Measurements from ENCODE around the gene YARS1. TPM values are rescaled to one million over a fixed set of nuclear protein-coding genes. Genes with fewer than 3 reads are reported as not detected.

The YARS1 gene
- polyA plus RNA-seq, 1 donor = 78.6 TPM

DNA sequence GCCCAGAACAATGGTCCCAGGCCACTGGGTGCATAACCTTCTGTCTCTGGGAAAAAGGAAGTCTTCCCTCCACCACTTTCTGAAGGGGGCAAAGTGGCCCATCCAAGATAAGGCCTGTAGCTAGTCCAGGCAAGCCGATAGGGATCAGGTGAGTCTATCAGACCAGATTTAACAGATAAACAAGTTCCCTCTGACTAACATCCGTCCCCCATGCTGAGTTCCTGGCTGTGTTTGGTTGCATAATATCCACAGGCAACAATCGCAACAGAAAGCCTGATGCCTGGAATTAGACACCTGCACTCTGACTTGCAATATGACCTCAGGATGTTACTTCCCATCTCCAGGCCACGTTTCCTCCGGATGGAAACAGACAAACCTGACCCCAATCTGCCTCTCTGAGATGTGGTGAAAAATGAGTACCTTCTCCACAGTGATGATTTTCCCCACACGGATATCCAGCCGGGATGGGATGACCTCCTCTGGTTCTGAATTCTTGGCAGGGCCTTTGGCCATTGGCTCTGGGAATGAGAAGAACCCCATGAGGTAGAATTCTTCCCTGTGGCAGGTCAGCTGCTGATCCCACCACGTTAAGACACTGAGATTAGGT is 36.4 kb downstream of the YARS1 start:
- no peak for DNase-seq

DNA sequence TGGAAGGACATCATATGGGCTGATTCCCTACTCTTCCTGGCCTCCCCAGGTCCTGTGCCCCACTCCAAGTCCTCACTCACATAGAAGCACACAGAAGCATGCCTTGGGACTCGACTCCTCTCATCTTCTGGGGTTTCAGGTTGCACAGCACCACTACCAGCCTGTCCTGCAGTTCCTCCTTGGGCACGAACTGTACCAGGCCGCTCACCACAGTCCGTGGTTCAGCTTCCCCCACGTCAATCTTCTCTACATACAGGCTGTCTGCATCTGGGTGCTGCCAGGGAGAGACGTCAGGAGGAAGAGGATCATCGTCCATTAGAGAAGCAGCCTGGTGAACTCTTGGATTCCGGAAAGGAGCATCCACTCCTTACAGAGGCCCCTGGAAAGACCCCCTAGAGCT is 37.2 kb downstream of the YARS1 start:
- DNase-seq = no peak

- no peak for DNase-seq
Observed at GRCh38 chr1:32779242-32779641, 37.9 kb downstream of the YARS1 start.

- DNase-seq = no peak
Observed at GRCh38 chr1:32775640-32776337, 41.4 kb downstream of the YARS1 start.

DNA sequence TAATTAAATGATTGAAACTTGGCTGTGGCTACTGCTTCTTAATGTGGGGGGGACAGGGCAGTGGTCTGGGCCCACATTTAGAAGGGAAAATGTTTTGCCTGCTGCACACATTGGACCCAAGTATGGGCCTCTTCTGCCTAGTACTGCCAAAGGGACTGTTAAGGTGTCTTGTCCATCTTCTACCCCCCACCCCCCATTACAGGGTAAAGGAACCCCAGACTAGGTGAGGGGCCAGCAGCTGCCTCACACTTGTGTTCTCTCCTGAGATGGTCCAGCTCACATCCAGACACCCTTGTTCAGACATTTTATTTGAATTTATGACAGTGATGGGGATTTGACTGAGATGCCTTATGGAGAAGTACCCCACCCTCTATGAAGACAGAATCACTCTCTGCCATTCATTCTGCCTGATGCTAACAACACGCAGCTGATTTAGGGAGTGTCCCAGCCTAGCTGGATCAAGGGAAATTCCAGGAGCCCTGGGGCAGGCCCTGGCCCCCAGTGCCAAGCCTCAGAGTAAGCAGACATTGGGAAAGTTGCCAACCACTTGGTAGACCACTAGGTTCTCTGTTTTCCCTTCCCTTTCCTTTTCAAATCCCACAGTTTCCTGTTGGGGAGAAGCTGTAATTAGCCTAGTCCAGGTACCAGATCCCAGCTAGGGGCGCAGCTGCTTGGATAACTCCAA is 42.1 kb downstream of the YARS1 start:
- no peak for DNase-seq

DNA sequence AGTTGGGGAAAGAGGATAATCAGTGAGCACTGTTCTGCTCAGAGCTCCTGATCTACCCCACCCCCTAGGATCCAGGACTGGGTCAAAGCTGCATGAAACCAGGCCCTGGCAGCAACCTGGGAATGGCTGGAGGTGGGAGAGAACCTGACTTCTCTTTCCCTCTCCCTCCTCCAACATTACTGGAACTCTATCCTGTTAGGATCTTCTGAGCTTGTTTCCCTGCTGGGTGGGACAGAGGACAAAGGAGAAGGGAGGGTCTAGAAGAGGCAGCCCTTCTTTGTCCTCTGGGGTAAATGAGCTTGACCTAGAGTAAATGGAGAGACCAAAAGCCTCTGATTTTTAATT is 42.7 kb downstream of the YARS1 start:
- no peak for DNase-seq

DNA sequence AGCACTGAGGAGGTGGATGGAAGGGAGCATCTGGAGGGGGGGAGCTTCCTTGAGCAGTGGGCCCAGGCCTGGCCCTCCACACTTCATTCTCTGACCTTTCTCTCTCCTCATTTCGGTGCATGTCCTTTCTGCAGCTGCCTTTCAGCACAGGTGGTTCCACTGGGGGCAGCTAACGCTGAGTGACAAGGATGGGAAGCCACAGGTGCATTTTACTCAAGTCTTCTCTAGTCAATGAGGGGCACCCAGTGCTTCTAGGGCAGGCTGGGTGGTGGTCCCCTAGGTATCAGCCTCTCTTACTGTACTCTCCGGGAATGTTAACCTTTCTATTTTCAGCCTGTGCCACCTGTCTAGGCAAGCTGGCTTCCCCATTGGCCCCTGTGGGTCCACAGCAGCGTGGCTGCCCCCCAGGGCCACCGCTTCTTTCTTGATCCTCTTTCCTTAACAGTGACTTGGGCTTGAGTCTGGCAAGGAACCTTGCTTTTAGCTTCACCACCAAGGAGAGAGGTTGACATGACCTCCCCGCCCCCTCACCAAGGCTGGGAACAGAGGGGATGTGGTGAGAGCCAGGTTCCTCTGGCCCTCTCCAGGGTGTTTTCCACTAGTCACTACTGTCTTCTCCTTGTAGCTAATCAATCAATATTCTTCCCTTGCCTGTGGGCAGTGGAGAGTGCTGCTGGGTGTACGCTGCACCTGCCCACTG is 43.2 kb downstream of the YARS1 start:
- DNase-seq = no peak

DNA sequence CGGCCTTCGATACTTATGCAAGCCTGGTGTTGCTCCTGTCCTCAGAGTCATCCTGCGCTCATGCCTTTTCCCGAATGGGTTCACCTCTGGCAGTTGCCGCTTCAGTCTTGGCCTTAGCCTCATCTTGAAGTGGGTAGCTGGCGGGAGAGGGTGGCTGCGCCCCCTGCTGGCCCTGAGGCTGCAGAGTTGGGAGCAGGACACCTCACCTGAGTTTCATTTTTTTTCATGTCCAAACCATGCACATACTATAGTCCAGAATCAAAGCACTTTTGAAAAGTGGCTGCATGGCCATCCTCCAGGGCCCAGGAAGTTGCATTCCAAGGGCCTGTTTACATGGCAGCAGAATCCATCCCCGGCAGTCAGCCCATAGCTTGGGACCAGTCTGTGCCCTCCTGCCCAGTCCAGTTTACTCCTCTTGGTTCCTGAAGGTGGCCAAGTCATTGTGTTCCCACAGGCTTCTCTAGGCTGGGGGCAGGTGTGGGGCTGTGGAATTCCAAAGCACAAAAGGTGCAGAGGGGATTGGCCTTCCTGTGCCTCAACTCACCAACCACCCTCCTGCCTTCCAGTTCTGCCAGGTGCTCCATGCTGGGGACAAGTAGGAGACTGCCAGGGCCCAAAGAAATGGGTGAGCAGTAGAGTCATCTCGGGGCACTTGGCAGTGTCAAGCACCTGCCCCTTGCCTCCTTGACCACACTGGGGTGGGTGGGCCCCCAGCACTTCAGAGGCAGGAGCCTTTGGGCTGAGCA is 44.0 kb downstream of the YARS1 start:
- peak; percentile 66 for DNase-seq

GRCh38 chr1:32772281-32773017 is 44.7 kb downstream of the YARS1 start:
- DNase-seq = no peak

DNA sequence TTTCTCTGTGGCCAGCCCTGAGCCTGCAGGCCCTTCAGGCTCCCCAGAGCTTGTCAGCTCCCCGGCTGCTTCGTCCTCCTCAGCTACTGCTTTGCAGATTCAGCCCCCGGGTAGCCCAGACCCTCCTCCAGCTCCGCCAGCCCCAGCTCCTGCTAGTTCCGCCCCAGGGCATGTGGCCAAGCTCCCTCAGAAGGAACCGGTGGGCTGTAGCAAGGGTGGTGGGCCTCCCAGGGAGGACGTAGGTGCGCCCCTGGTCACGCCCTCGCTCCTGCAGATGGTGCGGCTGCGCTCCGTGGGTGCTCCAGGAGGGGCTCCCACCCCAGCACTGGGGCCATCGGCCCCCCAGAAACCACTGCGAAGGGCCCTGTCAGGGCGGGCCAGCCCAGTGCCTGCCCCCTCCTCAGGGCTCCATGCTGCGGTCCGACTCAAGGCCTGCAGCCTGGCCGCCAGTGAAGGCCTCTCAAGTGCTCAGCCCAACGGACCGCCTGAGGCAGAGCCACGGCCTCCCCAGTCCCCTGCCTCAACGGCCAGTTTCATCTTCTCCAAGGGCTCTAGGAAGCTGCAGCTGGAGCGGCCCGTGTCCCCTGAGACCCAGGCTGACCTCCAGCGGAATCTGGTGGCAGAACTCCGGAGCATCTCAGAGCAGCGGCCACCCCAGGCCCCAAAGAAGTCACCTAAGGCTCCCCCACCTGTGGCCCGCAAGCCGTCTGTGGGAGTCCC is 45.4 kb downstream of the YARS1 start:
- DNase-seq = no peak

DNA sequence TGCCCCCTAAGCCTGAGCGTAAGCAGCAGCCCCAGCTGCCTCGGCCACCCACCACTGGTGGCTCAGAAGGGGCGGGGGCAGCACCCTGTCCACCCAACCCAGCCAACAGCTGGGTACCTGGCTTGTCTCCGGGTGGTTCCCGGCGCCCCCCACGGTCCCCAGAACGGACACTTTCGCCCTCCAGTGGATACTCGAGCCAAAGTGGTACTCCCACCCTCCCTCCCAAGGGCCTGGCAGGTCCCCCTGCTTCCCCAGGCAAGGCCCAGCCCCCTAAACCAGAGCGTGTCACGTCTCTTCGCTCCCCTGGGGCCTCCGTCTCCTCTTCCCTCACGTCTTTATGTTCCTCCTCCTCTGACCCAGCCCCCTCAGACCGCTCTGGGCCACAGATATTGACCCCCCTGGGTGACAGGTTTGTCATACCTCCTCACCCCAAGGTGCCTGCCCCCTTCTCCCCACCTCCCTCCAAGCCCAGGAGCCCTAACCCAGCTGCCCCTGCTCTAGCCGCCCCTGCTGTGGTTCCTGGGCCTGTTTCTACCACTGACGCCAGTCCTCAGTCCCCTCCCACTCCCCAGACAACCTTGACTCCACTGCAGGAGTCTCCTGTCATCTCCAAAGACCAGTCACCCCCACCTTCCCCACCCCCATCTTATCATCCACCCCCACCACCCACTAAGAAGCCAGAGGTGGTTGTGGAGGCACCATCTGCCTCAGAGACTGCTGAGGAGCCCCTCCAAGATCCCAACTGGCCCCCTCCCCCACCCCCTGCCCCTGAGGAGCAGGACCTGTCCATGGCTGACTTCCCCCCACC is 46.2 kb downstream of the YARS1 start:
- no peak for DNase-seq

- DNase-seq = no peak
Observed at GRCh38 chr1:32770221-32770731, 46.9 kb downstream of the YARS1 start.

- DNase-seq = no peak
Observed at GRCh38 chr1:32769524-32770220, 47.5 kb downstream of the YARS1 start.

GRCh38 chr1:32768110-32768850 is 48.9 kb downstream of the YARS1 start:
- DNase-seq = no peak

- no peak for DNase-seq
Observed at GRCh38 chr1:32767641-32768040, 49.5 kb downstream of the YARS1 start.

GRCh38 chr1:32767156-32767555 is 50.0 kb downstream of the YARS1 start:
- no peak for DNase-seq

GRCh38 chr1:32766328-32766972 is 50.7 kb downstream of the YARS1 start:
- no peak for DNase-seq

Measured in left kidney (tissue), 2 donors.